OCI-M2 (cell line): ENCODE data around the gene RNASE8.

Experiments used
- DNase-seq: peaks from one replicate; lab custom pipeline; 2025; ENCODE audit not compliant: unreplicated experiment; lab: John Stamatoyannopoulos, UW

The RNASE8 gene

DNA sequence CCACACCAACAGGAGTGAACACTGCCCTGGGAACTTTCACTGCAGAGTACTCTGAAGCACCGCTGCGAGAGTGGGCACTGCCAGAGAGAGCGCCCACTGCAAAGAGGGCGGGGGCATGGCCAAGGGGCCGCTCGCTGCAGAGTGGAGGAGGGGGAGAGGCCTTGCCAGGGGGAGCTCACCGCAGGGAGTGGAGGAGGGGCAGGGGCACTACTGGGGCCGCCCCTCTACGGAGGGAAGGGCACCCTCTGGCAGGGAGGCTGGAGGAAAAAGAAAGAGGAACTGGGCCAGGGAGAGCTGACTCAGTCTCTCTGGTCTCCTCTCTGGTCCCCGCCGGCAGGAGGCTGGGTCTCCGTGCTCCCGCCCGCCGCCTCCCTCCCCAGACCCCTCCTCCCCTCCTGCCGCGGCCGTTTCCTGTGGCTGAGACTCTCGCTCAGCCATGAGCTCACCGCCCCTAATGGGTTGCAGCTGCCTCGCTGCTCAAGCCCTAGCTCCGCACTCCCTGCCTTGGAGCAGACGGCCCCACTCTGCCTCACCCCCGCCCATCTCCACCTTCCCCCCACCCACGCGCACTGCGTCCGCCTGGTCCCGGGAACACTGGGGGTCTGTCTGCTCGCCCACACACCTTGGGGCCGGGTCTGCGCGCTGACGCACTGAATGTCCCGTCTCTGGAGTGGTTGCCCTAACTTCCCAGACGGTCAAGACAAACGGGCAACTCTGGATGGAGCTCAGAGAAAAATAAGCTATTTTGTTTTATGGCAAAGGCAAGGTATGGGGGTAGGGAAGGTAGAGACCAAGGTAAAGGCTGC, 13.8 kb downstream of the RNASE8 start:
- DNase-seq = peak; percentile 71

DNA sequence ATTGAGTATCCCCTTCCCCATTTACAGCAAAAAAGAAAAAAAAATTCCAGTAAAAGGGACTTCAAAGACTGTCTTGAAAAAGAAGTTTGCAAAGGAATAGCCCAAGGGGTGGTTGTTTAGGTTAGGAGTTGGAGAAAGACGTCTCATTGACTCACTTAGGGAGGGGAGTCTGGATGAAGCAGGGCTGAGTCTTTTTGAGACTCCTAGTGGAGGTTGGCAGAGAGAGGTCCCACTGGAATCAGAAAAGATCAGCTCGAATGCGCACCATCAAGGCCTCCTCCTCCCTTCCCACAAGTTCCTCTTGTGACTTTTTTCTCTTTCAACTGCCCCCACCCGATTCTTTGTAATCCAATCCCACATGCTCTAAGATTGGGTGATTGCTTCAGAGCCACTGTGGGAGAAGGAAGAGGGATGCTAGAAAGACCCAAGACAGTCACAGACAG, 14.4 kb downstream of the RNASE8 start:
- DNase-seq = no peak

DNA sequence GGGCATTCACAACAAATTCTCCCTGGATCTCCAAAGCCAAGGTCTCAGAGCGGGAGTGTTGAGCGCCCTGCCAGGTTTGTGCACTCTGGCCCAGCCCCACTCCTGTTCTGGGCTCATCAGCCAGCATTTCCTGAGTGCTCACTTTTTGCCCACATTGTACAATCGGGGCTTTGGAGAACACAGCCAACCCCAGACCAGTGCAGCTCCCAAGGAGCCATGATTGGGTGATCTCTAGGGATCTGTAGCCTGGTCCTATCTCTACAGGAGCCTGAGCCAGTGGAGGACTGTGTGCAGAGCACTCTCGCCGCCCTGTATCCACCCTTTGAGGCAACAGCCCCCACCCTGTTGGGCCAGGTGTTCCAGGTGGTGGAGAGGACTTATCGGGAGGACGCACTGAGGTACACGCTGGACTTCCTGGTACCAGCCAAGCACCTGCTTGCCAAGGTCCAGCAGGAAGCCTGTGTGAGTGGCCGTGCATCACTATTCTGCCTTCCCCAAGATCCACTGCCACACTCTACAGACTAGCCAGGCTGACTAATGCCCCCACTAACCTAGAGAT, 15.2 kb downstream of the RNASE8 start:
- DNase-seq = no peak

- DNase-seq = no peak
Measured at GRCh38 chr14:21073921-21074320, 16.3 kb downstream of the RNASE8 start.

DNA sequence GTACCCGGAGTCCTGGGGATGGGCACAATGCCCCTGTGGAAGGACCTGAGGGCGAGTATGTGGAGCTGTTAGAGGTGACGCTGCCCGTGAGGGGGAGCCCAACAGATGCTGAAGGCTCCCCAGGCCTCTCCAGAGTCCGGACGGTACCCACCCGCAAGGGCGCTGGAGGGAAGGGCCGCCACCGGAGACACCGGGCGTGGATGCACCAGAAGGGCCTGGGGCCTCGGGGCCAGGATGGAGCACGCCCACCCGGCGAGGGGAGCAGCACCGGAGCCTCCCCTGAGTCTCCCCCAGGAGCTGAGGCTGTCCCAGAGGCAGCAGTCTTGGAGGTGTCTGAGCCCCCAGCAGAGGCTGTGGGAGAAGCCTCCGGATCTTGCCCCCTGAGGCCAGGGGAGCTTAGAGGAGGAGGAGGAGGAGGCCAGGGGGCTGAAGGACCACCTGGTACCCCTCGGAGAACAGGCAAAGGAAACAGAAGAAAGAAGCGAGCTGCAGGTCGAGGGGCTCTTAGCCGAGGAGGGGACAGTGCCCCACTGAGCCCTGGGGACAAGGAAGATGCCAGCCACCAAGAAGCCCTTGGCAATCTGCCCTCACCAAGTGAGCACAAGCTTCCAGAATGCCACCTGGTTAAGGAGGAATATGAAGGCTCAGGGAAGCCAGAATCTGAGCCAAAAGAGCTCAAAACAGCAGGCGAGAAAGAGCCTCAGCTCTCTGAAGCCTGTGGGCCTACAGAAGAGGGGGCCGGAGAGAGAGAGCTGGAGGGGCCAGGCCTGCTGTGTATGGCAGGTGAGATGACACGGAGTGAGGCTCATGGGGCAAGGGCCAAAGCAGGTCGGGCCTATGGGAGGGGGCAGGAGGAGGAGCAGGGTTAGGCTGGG, 17.0 kb downstream of the RNASE8 start:
- DNase-seq = no peak

DNA sequence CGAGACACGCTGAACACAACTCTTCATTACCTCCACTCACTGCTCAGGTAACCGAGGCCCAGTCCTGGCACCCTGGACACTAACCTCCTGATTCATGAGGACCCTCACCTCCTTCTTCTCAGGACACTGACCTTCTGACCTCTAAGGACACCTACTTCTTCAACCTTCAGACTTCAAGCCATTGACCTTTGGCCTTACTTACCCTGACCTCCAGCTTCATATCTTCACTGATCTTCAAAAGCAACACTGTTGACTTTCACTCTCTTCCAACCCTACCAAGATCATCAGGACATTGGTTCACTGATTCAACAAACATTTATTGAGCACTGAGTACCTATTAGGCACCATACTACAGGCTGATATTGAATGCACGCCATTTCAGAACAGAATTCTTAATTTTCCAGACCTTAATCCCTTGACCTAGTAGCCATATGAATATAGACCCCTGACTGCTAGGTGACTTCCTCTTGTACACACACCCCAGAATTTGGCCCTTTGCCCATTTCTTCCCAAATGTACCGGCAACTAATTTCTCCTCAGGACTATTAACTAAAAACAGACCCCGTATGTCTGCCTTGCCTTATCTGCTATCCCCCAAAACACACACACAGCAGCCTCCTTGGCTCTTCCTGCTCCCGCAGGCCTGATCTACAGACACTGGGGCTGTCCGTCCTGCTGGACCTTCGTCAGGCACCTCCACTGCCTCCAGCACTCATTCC, 18.3 kb downstream of the RNASE8 start:
- DNase-seq = no peak

DNA sequence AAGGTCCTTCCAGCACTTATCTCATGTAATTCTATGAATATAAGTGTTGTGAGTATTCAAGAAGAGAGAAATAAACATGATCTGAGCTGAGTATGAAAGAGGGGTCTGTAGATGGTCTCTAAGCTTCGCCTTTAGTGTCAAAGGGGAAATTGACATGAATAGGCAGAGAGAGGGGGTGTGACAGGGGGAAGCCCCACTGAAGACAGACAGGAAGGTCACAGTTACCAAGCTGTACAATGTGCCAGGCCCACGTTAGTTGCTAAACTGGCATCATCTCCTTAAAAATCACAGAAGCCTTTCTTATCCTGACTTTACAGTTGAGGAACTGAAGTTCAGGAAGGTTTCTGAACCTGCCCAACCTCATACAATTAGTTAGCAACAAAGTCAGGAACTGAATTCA, 20.1 kb downstream of the RNASE8 start:
- no peak for DNase-seq

GRCh38 chr14:21078287-21078686, 20.7 kb downstream of the RNASE8 start:
- DNase-seq = no peak

GRCh38 chr14:21078726-21079125, 21.1 kb downstream of the RNASE8 start:
- no peak for DNase-seq

DNA sequence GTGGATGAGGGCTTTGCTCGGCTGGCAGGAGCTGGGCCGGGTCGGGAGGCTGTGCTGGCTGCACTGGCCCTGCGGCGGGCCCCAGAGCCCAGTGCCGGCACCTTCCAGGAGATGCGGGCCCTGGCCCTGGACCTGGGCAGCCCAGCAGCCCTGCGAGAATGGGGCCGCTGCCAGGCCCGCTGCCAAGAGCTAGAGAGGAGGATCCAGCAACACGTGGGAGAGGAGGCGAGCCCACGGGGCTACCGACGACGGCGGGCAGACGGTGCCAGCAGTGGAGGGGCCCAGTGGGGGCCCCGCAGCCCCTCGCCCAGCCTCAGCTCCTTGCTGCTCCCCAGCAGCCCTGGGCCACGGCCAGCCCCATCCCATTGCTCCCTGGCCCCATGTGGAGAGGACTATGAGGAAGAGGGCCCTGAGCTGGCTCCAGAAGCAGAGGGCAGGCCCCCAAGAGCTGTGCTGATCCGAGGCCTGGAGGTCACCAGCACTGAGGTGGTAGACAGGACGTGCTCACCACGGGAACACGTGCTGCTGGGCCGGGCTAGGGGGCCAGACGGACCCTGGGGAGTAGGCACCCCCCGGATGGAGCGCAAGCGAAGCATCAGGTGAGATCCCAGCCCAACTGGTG, 24.0 kb downstream of the RNASE8 start:
- no peak for DNase-seq

GRCh38 chr14:21083565-21084325, 26.1 kb downstream of the RNASE8 start:
- no peak for DNase-seq

GRCh38 chr14:21084396-21084795, 26.8 kb downstream of the RNASE8 start:
- no peak for DNase-seq

- no peak for DNase-seq
Measured at GRCh38 chr14:21084998-21085853, 27.6 kb downstream of the RNASE8 start.

- no peak for DNase-seq
Measured at GRCh38 chr14:21086908-21087293, 29.3 kb downstream of the RNASE8 start.

GRCh38 chr14:21087294-21088091, 29.9 kb downstream of the RNASE8 start:
- DNase-seq = no peak

DNA sequence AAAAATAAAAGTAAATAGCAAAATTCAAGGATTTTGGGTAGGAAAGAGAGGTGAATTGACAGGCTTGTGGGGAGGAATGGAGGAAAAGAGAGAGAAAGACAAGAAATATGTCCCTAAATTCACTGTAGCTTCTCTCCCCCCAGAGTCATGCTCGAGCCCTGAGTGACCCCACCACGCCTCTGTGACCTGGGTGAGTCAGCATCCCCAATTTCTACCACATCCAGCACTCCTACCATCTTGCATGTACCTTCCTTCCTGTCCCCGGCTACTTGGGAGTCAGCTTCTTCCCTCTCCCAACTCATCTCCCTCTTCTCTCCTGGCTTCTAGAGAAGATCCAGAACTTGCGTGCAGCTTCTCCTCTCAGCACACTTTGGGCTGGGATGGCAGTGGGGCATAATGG, 31.1 kb downstream of the RNASE8 start:
- DNase-seq = no peak

GRCh38 chr14:21089271-21089670, 31.6 kb downstream of the RNASE8 start:
- DNase-seq = no peak

GRCh38 chr14:21089877-21090193, 32.2 kb downstream of the RNASE8 start:
- no peak for DNase-seq
